GM12878 (cell line): Measurements from ENCODE around the gene METTL9. TPM values are rescaled to one million over a fixed set of nuclear protein-coding genes. Genes with fewer than 3 reads are reported as not detected.

Source experiments
- ATAC-seq: fragments of 200-7000 bp; cut with Tn5 transposase; 3 replicates; pipeline ENCODE4 v1.9.1; 2020; ENCODE audit warnings: mild to moderate bottlenecking, moderate library complexity
- BruUV-seq: library from RNA; stranded (reverse); fragments of 400-500 nt; replicated peaks from 2 replicates; lab custom pipeline; 2021; lab: Mats Ljungman, UMichigan
- CTCF ChIA-PET: fragments of 300-600 bp; sonication (Branson Sonifier 250); formaldehyde crosslinking; extraction: SDS; loops from one replicate; lab custom pipeline; 2021; ENCODE audit warnings: inconsistent platforms; lab: Yijun Ruan, JAX
- POLR2A ChIA-PET: fragments of 350-600 bp; formaldehyde crosslinking; extraction: SDS; loops from one replicate; lab custom pipeline; 2021; ENCODE audit warnings: inconsistent platforms; lab: Charles Lee
- RAD21 ChIA-PET: fragments of 300-600 bp; sonication (Branson Sonifier 250); formaldehyde crosslinking; loops from one replicate; lab custom pipeline; 2023; ENCODE audit warnings: antibody characterized with exemption; ENCODE audit not compliant: unreplicated experiment; lab: Charles Lee
- SMC1A ChIA-PET: fragments of 300-600 bp; sonication (Branson Sonifier 250); formaldehyde crosslinking; loops from one replicate; lab custom pipeline; 2023; ENCODE audit not compliant: unreplicated experiment, uncharacterized antibody; lab: Charles Lee
- DNase-seq: peaks from one replicate; pipeline ENCODE4 v3.0.0-alpha.2; 2011; ENCODE audit warnings: low read depth, low spot score
- FAIRE-seq: peaks from 3 replicates; lab custom pipeline; 2011; peaks lifted over from hg19 to GRCh38; lab: Jason Lieb, UNC
- H2AFZ ChIP-seq: 2 replicates; pipeline ENCODE4 v1.6.0; 2011; ENCODE audit warnings: low read depth, low read length, control low read depth; ENCODE audit not compliant: control insufficient read depth
- H3K27ac ChIP-seq: 2 replicates; pipeline ENCODE4 v1.5.1; 2011; ENCODE audit warnings: control low read depth; ENCODE audit not compliant: control insufficient read depth, insufficient read depth
- H3K27me3 ChIP-seq, 2 experiments: replicated peaks in 1 of 2; 2 replicates each; pipeline versions ENCODE4 v1.6.0 to v1.6.1; 2011; ENCODE audit warnings: low read length in 1 of 2; ENCODE audit not compliant: control insufficient read depth in 2 of 2, insufficient read depth in 2 of 2
- H3K36me3 ChIP-seq, 2 experiments: 2 replicates each; pipeline ENCODE4 v1.5.1; 2011; ENCODE audit warnings: low read length in 1 of 2; ENCODE audit not compliant: control insufficient read depth in 2 of 2, insufficient read depth in 2 of 2
- H3K4me1 ChIP-seq: 2 replicates; pipeline ENCODE4 v1.6.1; 2011; ENCODE audit warnings: mild to moderate bottlenecking, low read length, moderate library complexity, mixed read lengths; ENCODE audit not compliant: control insufficient read depth, insufficient read depth
- H3K4me2 ChIP-seq: 2 replicates; pipeline ENCODE4 v1.6.0; 2011; ENCODE audit warnings: control low read depth; ENCODE audit not compliant: control insufficient read depth, insufficient read depth
- H3K4me3 ChIP-seq: fragments of 200-600 bp; sonication (generic); 2 replicates; pipeline ENCODE4 v1.5.1; 2016
- H3K79me2 ChIP-seq: 2 replicates; pipeline ENCODE4 v1.6.0; 2011; ENCODE audit warnings: low read length; ENCODE audit not compliant: control insufficient read depth, insufficient read depth
- H3K9ac ChIP-seq: 2 replicates; pipeline ENCODE4 v1.8.0; 2011; ENCODE audit warnings: low read length, control low read depth, mixed read lengths; ENCODE audit not compliant: control insufficient read depth, insufficient read depth
- H3K9me3 ChIP-seq: replicated peaks from 3 replicates; pipeline ENCODE4 v1.5.1; 2011; ENCODE audit warnings: mild to moderate bottlenecking, low read length; ENCODE audit not compliant: control insufficient read depth, insufficient read depth
- H4K20me1 ChIP-seq: 2 replicates; pipeline ENCODE4 v1.6.0; 2011; ENCODE audit not compliant: control insufficient read depth, insufficient read depth
- E2F8 ChIP-seq: fragments of 450-650 bp; IDR thresholded peaks from 2 replicates; pipeline ENCODE4 v1.6.1; 2018; ENCODE audit warnings: mild to moderate bottlenecking, low read depth, moderate library complexity; ENCODE audit not compliant: partially characterized antibody
- EP300 ChIP-seq, 2 experiments: fragments of 150-350 bp in 1 of 2; IDR thresholded peaks; 2 replicates each; pipeline ENCODE4 v1.6.1; 2011 to 2012; ENCODE audit warnings: low read depth in 2 of 2, low read length in 2 of 2, borderline replicate concordance in 1 of 2, improper control_type of control experiment in 1 of 2, inconsistent platforms in 1 of 2; ENCODE audit not compliant: control insufficient read depth in 1 of 2
- EZH2 ChIP-seq: IDR thresholded peaks from 2 replicates; pipeline ENCODE4 v1.6.1; 2012; ENCODE audit warnings: low read depth, mild to moderate bottlenecking, control low read depth, inconsistent platforms, low read length, borderline replicate concordance; ENCODE audit not compliant: control insufficient read depth
- NKRF ChIP-seq: fragments of 450-650 bp; conservative IDR thresholded peaks from 2 replicates; pipeline ENCODE4 v1.6.1; 2017; ENCODE audit warnings: mild to moderate bottlenecking, moderate library complexity
- ZBTB11 ChIP-seq: fragments of 450-650 bp; formaldehyde crosslinking; IDR thresholded peaks from 2 replicates; pipeline ENCODE4 v1.5.0; 2022; ENCODE audit warnings: mild to moderate bottlenecking, missing genetic modification characterization
- ZNF622 ChIP-seq: fragments of 450-650 bp; IDR thresholded peaks from 2 replicates; pipeline ENCODE4 v1.6.1; 2017; ENCODE audit warnings: mild to moderate bottlenecking, inconsistent platforms
- ZSCAN29 ChIP-seq: fragments of 450-650 bp; IDR thresholded peaks from 2 replicates; pipeline ENCODE4 v1.6.1; 2017; ENCODE audit warnings: mild to moderate bottlenecking, moderate library complexity
- WGBS: methylation state at CpG from one replicate; pipeline ENCODE4 v1.1.6; 2016; ENCODE audit warnings: low lambda C conversion rate; ENCODE audit not compliant: insufficient replicate concordance, insufficient coverage; ENCODE audit errors: missing lambda C conversion rate; 5-methylcytosine and 5-hydroxymethylcytosine counted together
- in situ Hi-C: fragments of 300-500 bp; cut with MboI; formaldehyde crosslinking; loops from 9 replicates; pipeline ENCODE4 v1.14.3; 2018; ENCODE audit warnings: mixed read lengths
- intact Hi-C: fragments of 100-400 bp; cut with micrococcal nuclease; formaldehyde crosslinking; loops from one replicate; pipeline ENCODE4 v1.14.2; 2022; ENCODE audit not compliant: unreplicated experiment
- polyA plus RNA-seq, 11 experiments: library from polyadenylated mRNA; depleted of rRNA in 4 of 11; unstranded in 6 of 11; stranded (reverse) in 5 of 11; fragments of >200 nt; fragmentation: Nextera tagmentation in 4 of 11; fragmentation: Illumina TruSeq in 1 of 11; extraction: Ambion mirVana in 4 of 11; extraction: Trizol in 1 of 11; gene quantifications; 1 replicate in 1 of 11; 2 replicates in 10 of 11; pipeline versions ENCODE4 v1.2.1 to v1.2.3, GENCODE V29; 2011 to 2016; ENCODE audit warnings: inconsistent platforms in 2 of 11, missing spikeins in 2 of 11, low read depth in 1 of 11
- total RNA-seq, 4 experiments: library from RNA; depleted of rRNA in 3 of 4; stranded (reverse); fragments of >200 nt in 3 of 4; fragmentation: Illumina TruSeq in 1 of 4; extraction: Trizol in 1 of 4; gene quantifications; 2 replicates each; pipeline versions ENCODE4 v1.2.1 to v1.2.3, GENCODE V29; 2013 to 2021

The METTL9 gene
- total and polyA plus RNA-seq, 10 of the 15 experiments (the other 5 are each of a cell fraction or from before 2014, with no cell fraction given): 19.4 to 119 (median 101) TPM

- H3K9ac ChIP-seq: no peak overlapping the region
- BruUV-seq: no TSS peak
- H3K36me3 ChIP-seq: no peaks in the 10 kb centered on the region
- no peaks in the 10 kb centered on the region for H3K79me2 ChIP-seq
- no peak overlapping the region for H2AFZ ChIP-seq
- no peak for FAIRE-seq
- ChIA-PET SMC1A (interaction anchor here (2.7 to 19.1 kb wide), 2 partner anchors 51 to 117 kb away, joined by 9 to 204 read pairs; no protein-coding TSS in a partner anchor), RAD21 (interaction anchor here (1.1 to 1.5 kb wide), 2 partner anchors 115 to 116 kb away, joined by 3 read pairs; no protein-coding TSS in a partner anchor), CTCF (interaction anchor here (1.4 to 2.6 kb wide), 8 partner anchors 48 to 598 kb away, joined by 4 to 13 read pairs (median 6); no protein-coding TSS in a partner anchor), POLR2A (no interaction called here)
- no peak for DNase-seq
- H3K4me2 ChIP-seq: no peak overlapping the region
- no peak for TF ChIP-seq EZH2
- no peak for TF ChIP-seq NKRF
- WGBS: 0% methylated on average over 2 of the region's 2 CpGs
- H3K4me1 ChIP-seq: 0 out of 2 replicates have a peak, but pooled peaks cover 2% of the 10 kb centered on the region
- H3K27me3 ChIP-seq: no peaks in the 10 kb centered on the region
- no peak for ATAC-seq
- H4K20me1 ChIP-seq: no peaks in the 10 kb centered on the region
- H3K27ac ChIP-seq: no peak overlapping the region
- H3K9me3 ChIP-seq: no peaks in the 10 kb centered on the region
- H3K4me3 ChIP-seq: no peak overlapping the region
- intact Hi-C loops: no loop called here
- in situ Hi-C loops: no loop called here
These were observed 8.6 kb upstream of the METTL9 start for GRCh38 chr16:21590796-21591195.

GRCh38 chr16:21592191-21592590 lies 7.2 kb upstream of the METTL9 start:
- WGBS: 76% methylated on average over 9 of the region's 9 CpGs
- intact Hi-C loops (no loop called here), in situ Hi-C loops (no loop called here)
- ChIA-PET CTCF (interaction anchor here (1.5 to 2.4 kb wide), 5 partner anchors 9 to 116 kb away, joined by 4 to 7 read pairs (median 6); no protein-coding TSS in a partner anchor), SMC1A (interaction anchor here (2.7 to 19.1 kb wide), 2 partner anchors 49 to 116 kb away, joined by 9 to 204 read pairs; no protein-coding TSS in a partner anchor), POLR2A (interaction anchor here (0.6 to 0.8 kb wide), 2 partner anchors 10 to 454 kb away, joined by 3 to 5 read pairs; no protein-coding TSS in a partner anchor), RAD21 (no interaction called here)
- ATAC-seq (no peak), FAIRE-seq (no peak), DNase-seq (no peak)
- no peak overlapping the region for H3K4me2 ChIP-seq
- no peaks in the 10 kb centered on the region for H3K36me3 ChIP-seq
- no peak overlapping the region for H2AFZ ChIP-seq
- H3K9me3 ChIP-seq: no peaks in the 10 kb centered on the region
- no peaks in the 10 kb centered on the region for H3K27me3 ChIP-seq
- H3K79me2 ChIP-seq: no peaks in the 10 kb centered on the region
- no peak overlapping the region for H3K27ac ChIP-seq
- no peak overlapping the region for H3K9ac ChIP-seq
- no peaks in the 10 kb centered on the region for H4K20me1 ChIP-seq
- H3K4me3 ChIP-seq: no peak overlapping the region
- 0 out of 2 replicates have a peak, but pooled peaks cover 2% of the 10 kb centered on the region for H3K4me1 ChIP-seq
- BruUV-seq: no TSS peak
- TF ChIP-seq ZBTB11 (CRISPR knock-in tag) (no peak), E2F8 (no peak), ZNF622 (no peak), ZSCAN29 (no peak), EP300 (IDR thresholded peaks at IDR 0.05; ENCODE audit: borderline replicate concordance in 1 of 2, control insufficient read depth in 1 of 2, low read depth in 2 of 2, low read length in 2 of 2) (no peak)
